Rectal smooth muscle tissue (tissue), 1 donor: ENCODE data around the gene LY6G5C.

ENCODE experiments used
- H3K27ac ChIP-seq: one replicate; pipeline ENCODE4 v1.7.0; 2013; ENCODE audit warnings: low read depth, low read length, inconsistent platforms
- H3K27me3 ChIP-seq: one replicate; pipeline ENCODE4 v1.7.0; 2013; ENCODE audit warnings: low read length; ENCODE audit not compliant: control insufficient read depth, insufficient read depth
- H3K36me3 ChIP-seq: one replicate; pipeline ENCODE4 v1.7.0; 2013; ENCODE audit warnings: low read length; ENCODE audit not compliant: control insufficient read depth, insufficient read depth
- H3K4me1 ChIP-seq: one replicate; pipeline ENCODE4 v1.7.0; 2013; ENCODE audit warnings: low read length; ENCODE audit not compliant: control insufficient read depth, insufficient read depth
- H3K4me3 ChIP-seq: one replicate; pipeline ENCODE4 v1.7.0; 2013; ENCODE audit warnings: low read length
- H3K9ac ChIP-seq: one replicate; pipeline ENCODE4 v1.7.0; 2013; ENCODE audit warnings: low read length

LY6G5C gene, protein sequence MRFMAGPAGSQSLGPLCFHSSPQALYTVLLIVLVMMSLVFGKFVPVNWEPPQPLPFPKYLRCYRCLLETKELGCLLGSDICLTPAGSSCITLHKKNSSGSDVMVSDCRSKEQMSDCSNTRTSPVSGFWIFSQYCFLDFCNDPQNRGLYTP

GRCh38 chr6:31680226-31681134 is at the start of gene LY6G5C:
TSS of gene LY6G5C (minus strand) at chr6:31681067. CDS start at chr6:31680373, 694 bp downstream.
- peak within 1 kb of the TSS; percentile 75 for H3K4me3 ChIP-seq
- peak within 1 kb of the TSS; percentile 84 for H3K9ac ChIP-seq
- no peaks in the 10 kb centered on the region for H3K36me3 ChIP-seq
- H3K4me1 ChIP-seq = peaks cover 8% of the 10 kb centered on the region
- no peaks in the 10 kb centered on the region for H3K27me3 ChIP-seq
- peak within 1 kb of the TSS; percentile 50 for H3K27ac ChIP-seq

- Histone ChIP-seq H3K36me3 (peaks cover 41% of the 10 kb centered on the region), H3K4me1 (peaks cover 13% of the 10 kb centered on the region), H3K9ac (peak overlapping the region; percentile 25)
These were observed 49.2 kb upstream of the LY6G5C start for GRCh38 chr6:31729979-31730630.

DNA sequence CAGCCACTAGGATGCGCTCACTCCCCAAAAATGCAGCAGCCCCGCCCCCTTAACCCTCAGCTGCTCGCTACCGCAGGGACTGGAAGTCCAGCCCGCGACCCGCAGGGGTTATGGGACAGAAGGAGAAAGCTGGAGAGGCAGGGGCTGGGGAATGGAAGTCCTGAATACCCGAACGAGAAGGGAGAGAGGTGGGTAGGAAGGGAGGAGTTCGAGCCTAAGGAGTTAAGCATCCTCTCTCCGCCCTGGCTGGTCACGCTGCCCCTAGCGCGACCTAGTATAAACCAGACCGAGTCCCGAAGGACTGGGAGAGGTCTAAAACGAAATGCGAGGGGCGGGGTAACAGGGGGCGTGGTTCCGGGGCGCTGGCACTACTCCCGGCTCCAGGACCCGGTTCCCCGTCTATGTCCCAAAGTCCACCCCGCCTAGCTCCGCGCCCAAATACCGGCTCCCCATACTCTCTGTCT is 48.7 kb upstream of the LY6G5C start:
- Histone ChIP-seq H3K27ac (peak overlapping the region; percentile 97), H3K27me3 (no peaks in the 10 kb centered on the region), H3K36me3 (peaks cover 41% of the 10 kb centered on the region), H3K4me3 (peak overlapping the region; percentile 82), H3K4me1 (peaks cover 11% of the 10 kb centered on the region), H3K9ac (peak overlapping the region; percentile 76)

More at GRCh38 chr6:31729979-31730630, 49.2 kb upstream of the LY6G5C start:
- peak overlapping the region; percentile 82 for H3K4me3 ChIP-seq
- H3K27me3 ChIP-seq = no peaks in the 10 kb centered on the region
- H3K27ac ChIP-seq = peak overlapping the region; percentile 97

DNA sequence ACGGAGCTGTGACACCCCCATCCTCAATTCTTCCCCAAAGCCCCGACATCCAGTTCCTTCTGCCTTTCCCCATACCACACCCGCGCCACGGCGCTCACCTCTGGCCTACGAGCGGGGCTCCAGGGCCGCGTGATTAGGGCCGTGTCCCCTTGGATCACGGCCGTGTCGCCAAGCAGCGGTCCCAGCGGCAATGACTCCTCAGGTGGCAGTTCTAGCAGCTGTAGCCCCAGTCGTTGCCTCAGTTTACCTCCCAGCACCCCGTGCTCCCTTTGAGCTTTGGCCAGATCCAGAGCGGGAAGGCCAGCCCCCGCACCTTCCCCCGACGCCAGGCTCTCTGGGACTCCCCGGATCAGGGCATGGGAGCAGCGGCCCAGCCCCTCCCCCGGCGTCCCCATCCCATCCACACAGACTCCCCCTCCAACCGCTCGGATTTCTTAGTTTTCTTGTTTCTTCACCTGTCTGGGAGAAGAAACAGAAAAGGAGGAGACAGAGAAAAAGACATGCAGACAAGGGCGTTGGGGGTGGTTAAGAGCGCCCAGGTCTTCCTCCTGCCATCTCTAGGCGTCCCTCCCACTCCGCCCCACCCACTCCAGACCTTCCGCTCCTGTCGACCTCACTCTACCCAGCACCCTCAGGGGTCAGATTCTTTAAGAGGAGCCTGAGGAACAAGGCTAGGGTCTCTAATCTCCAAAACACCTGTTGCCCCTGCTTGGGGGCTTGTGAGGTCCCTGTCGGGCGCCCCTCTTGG is 48.1 kb upstream of the LY6G5C start, which contains the start of gene DDAH2:
DDAH2 (minus strand) TSS at position 533 of the 748 bp plus-strand sequence; CDS start at position 395, 138 bp downstream.
- Histone ChIP-seq H3K36me3 (peaks cover 36% of the 10 kb centered on the region), H3K27me3 (no peaks in the 10 kb centered on the region), H3K4me1 (peaks cover 6% of the 10 kb centered on the region), H3K4me3 (peak within 1 kb of the TSS; percentile 82), H3K27ac (peak within 1 kb of the TSS; percentile 97), H3K9ac (peak within 1 kb of the TSS; percentile 76)

- Histone ChIP-seq H3K4me3 (peak overlapping the region; percentile 82), H3K9ac (peak overlapping the region; percentile 76), H3K36me3 (peaks cover 29% of the 10 kb centered on the region)
These were observed 47.1 kb upstream of the LY6G5C start for GRCh38 chr6:31727717-31728671.

GRCh38 chr6:31727034-31727716 is 46.3 kb upstream of the LY6G5C start:
- H3K9ac ChIP-seq = peak overlapping the region; percentile 1
- peak overlapping the region; percentile 3 for H3K27ac ChIP-seq
- H3K4me3 ChIP-seq = no peak overlapping the region
- peaks cover 25% of the 10 kb centered on the region for H3K36me3 ChIP-seq
- no peaks in the 10 kb centered on the region for H3K27me3 ChIP-seq
- peaks cover 6% of the 10 kb centered on the region for H3K4me1 ChIP-seq

More at GRCh38 chr6:31727717-31728671, 47.1 kb upstream of the LY6G5C start:
- Histone ChIP-seq H3K27me3 (no peaks in the 10 kb centered on the region), H3K27ac (peak overlapping the region; percentile 97), H3K4me1 (peaks cover 6% of the 10 kb centered on the region)

- Histone ChIP-seq H3K27me3 (no peaks in the 10 kb centered on the region), H3K4me3 (no peak overlapping the region), H3K4me1 (peaks cover 6% of the 10 kb centered on the region), H3K27ac (no peak overlapping the region), H3K9ac (no peak overlapping the region), H3K36me3 (peaks cover 17% of the 10 kb centered on the region)
These were observed 44.9 kb upstream of the LY6G5C start for GRCh38 chr6:31725502-31726350.

DNA sequence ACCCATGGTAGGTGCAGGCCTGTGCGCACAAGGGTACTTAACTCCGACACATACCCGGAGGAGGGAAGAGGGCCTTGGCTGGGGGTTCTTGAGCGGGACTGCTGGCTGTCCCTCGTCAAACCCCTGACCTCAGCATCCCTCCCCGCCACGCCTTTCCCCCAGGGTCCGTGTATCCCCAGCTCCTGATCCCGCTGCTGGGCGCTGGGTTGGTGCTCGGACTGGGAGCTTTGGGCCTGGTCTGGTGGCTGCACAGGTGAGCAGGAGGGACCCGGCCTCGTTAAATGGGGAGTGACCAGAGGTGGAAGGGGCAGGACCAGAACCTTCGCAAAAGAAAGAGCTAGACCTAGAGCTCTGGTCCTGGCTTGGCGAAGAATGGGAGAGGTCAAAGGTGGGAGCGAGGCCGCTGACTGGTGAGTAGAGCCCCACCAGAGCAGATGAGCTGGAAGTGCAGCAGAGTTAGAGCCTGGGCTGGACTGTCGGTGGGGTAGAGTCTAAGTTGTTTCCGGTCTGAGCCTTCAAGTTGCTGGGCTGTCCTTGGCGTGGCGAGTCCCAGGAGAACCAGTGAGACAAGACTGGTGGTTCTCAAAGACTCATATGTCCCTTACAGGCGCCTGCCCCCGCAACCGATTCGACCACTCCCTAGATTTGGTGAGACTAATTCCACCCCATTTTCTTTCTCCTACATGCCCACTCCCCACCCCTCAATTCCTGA is 43.3 kb upstream of the LY6G5C start:
- Histone ChIP-seq H3K4me3 (no peak overlapping the region), H3K36me3 (peaks cover 17% of the 10 kb centered on the region), H3K4me1 (peaks cover 6% of the 10 kb centered on the region), H3K27me3 (no peaks in the 10 kb centered on the region), H3K9ac (no peak overlapping the region), H3K27ac (no peak overlapping the region)

DNA sequence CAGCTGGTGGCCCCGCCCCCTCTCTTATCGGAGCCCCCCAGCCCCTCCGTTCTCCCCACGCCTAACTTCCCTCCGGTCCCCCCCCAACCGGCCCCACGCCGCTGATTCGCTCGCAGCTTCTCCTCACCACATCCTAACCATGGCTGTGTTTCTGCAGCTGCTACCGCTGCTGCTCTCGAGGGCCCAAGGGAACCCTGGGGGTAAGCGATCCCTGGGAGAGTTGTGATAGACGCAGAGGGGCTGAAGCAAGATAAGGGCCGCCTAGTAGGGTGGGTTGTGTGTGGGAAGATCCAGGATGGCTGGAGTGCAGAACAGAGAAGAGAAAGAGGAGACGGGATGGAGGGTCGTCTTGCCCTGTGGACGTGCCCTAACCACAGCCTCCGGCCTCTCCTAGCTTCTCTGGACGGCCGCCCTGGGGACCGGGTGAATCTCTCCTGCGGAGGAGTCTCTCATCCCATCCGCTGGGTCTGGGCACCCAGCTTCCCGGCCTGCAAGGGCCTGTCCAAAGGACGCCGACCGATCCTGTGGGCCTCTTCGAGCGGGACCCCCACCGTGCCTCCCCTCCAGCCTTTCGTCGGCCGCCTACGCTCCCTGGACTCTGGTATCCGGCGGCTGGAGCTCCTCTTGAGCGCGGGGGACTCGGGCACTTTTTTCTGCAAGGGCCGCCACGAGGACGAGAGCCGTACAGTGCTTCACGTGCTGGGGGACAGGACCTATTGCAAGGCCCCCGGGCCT is 42.5 kb upstream of the LY6G5C start, which contains the start of gene MPIG6B:
MPIG6B (plus strand) TSS at position 129 of the 735 bp plus-strand sequence; CDS start at position 140, 11 bp downstream.
- H3K36me3 ChIP-seq = peaks cover 17% of the 10 kb centered on the region
- H3K27ac ChIP-seq = no peak within 1 kb of the TSS
- H3K27me3 ChIP-seq = no peaks in the 10 kb centered on the region
- H3K4me1 ChIP-seq = peaks cover 6% of the 10 kb centered on the region
- no peak within 1 kb of the TSS for H3K9ac ChIP-seq
- H3K4me3 ChIP-seq = no peak within 1 kb of the TSS
